Loucy (cell line): Measurements from ENCODE around the gene HSD17B13.

Source experiments
- H2AFZ ChIP-seq: fragments of 200-600 bp; sonication (generic); 2 replicates; pipeline ENCODE4 v1.6.0; 2016; ENCODE audit warnings: antibody characterized with exemption, mild to moderate bottlenecking, low read length, moderate library complexity
- H3F3A ChIP-seq: fragments of 200-600 bp; 2 replicates; pipeline ENCODE4 v1.6.0; 2016; ENCODE audit warnings: antibody characterized with exemption, low read depth, mild to moderate bottlenecking
- H3K27me3 ChIP-seq: fragments of 200-600 bp; sonication (generic); 2 replicates; pipeline ENCODE4 v1.6.1; 2014; ENCODE audit warnings: low read length, mild to moderate bottlenecking; ENCODE audit not compliant: insufficient read depth, poor library complexity, severe bottlenecking
- H3K36me3 ChIP-seq: fragments of 200-600 bp; sonication (generic); 2 replicates; pipeline ENCODE4 v1.6.1; 2016; ENCODE audit warnings: low read length; ENCODE audit not compliant: insufficient read depth
- H3K4me1 ChIP-seq: fragments of 200-600 bp; sonication (generic); 2 replicates; pipeline ENCODE4 v1.5.1; 2014; ENCODE audit warnings: low read length, mild to moderate bottlenecking; ENCODE audit not compliant: insufficient read depth, poor library complexity, severe bottlenecking
- H3K4me2 ChIP-seq: fragments of 200-600 bp; sonication (generic); 2 replicates; pipeline ENCODE4 v1.6.0; 2014; ENCODE audit warnings: antibody characterized with exemption, low read length, low read depth, mild to moderate bottlenecking; ENCODE audit not compliant: poor library complexity, severe bottlenecking
- H3K4me3 ChIP-seq: fragments of 200-600 bp; sonication (generic); 2 replicates; pipeline ENCODE4 v1.5.1; 2014; ENCODE audit warnings: low read length, mild to moderate bottlenecking, mixed read lengths; ENCODE audit not compliant: poor library complexity, severe bottlenecking
- H3K79me2 ChIP-seq: fragments of 200-600 bp; sonication (generic); 2 replicates; pipeline ENCODE4 v1.6.1; 2014; ENCODE audit warnings: low read length; ENCODE audit not compliant: insufficient read depth
- H3K9ac ChIP-seq: fragments of 200-600 bp; sonication (generic); 2 replicates; pipeline ENCODE4 v1.6.0; 2014; ENCODE audit warnings: mild to moderate bottlenecking, low read depth, low read length, moderate library complexity; ENCODE audit not compliant: poor library complexity, severe bottlenecking
- H3K9me2 ChIP-seq: fragments of 200-600 bp; sonication (generic); replicated peaks from 2 replicates; pipeline ENCODE4 v1.6.1; 2016; ENCODE audit warnings: low read depth, low read length, mixed read lengths
- H3K9me3 ChIP-seq: fragments of 200-600 bp; sonication (generic); 2 replicates; pipeline ENCODE4 v1.6.1; 2014; ENCODE audit warnings: mild to moderate bottlenecking, antibody characterized with exemption, low read length, low read depth; ENCODE audit not compliant: insufficient read depth
- H4K20me1 ChIP-seq: fragments of 200-600 bp; sonication (generic); 2 replicates; pipeline ENCODE4 v1.6.0; 2014; ENCODE audit warnings: antibody characterized with exemption, low read length, mild to moderate bottlenecking; ENCODE audit not compliant: insufficient read depth, poor library complexity, severe bottlenecking
- CTCF ChIP-seq: fragments of 200-600 bp; sonication (generic); conservative IDR thresholded peaks from 2 replicates; pipeline ENCODE4 v1.5.1; 2014; ENCODE audit warnings: mild to moderate bottlenecking, antibody characterized with exemption, low read length
- EZH2phosphoT487 ChIP-seq: fragments of 200-600 bp; IDR thresholded peaks from 2 replicates; pipeline ENCODE4 v1.6.1; 2018; ENCODE audit warnings: antibody characterized with exemption, mild to moderate bottlenecking, moderate library complexity, borderline replicate concordance

The HSD17B13 gene

GRCh38 chr4:87322754-87323153 is at the start of gene HSD17B13:
Gene HSD17B13, minus strand, starts transcription at chr4:87322882. Its CDS starts 41 bp downstream, at chr4:87322841.
- TF ChIP-seq EZH2phosphoT487 (no peak), CTCF (no peak)
- H3F3A ChIP-seq: no peaks in the 10 kb centered on the region
- H2AFZ ChIP-seq: no peak within 1 kb of the TSS

DNA sequence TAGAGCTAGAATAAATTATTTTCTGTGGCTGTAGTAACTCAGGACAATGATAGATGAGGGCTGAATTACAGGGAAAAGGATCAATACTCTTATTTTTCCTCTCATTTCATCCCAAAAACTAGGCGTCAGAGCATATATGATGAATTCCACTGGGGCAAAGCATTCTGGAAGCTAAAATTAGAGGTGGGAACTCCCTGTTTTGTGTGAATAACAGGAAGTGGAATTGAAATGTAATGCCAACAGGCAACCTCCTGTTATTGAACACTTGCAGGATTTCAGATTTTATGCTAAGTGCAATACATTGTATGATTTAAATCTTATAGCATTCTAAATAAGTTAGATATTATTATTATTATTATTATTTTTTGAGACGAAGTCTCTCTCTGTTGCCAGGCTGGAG is 47.4 kb upstream of the HSD17B13 start:
- Histone ChIP-seq H4K20me1 (no peaks in the 10 kb centered on the region), H3F3A (no peaks in the 10 kb centered on the region), H3K4me3 (no peak overlapping the region), H3K9me2 (no peaks in the 10 kb centered on the region), H3K9ac (no peak overlapping the region), H3K4me1 (no peaks in the 10 kb centered on the region), H3K36me3 (peaks cover 54% of the 10 kb centered on the region; the same call in 1 of the 2 replicates), H3K9me3 (no peaks in the 10 kb centered on the region), H3K4me2 (no peak overlapping the region), H3K79me2 (no peaks in the 10 kb centered on the region), H2AFZ (no peak overlapping the region), H3K27me3 (no peaks in the 10 kb centered on the region)
- TF ChIP-seq CTCF: no peak
- TF ChIP-seq EZH2phosphoT487: no peak

More at GRCh38 chr4:87322754-87323153, at the start of gene HSD17B13:
- H3K4me1 ChIP-seq: no peaks in the 10 kb centered on the region
- H3K79me2 ChIP-seq: no peaks in the 10 kb centered on the region
- H3K27me3 ChIP-seq: no peaks in the 10 kb centered on the region
- H3K4me2 ChIP-seq: no peak within 1 kb of the TSS
- no peaks in the 10 kb centered on the region for H3K9me2 ChIP-seq
- H3K36me3 ChIP-seq: no peaks in the 10 kb centered on the region
- H3K9ac ChIP-seq: no peak within 1 kb of the TSS
- H4K20me1 ChIP-seq: no peaks in the 10 kb centered on the region
- no peaks in the 10 kb centered on the region for H3K9me3 ChIP-seq
- no peak within 1 kb of the TSS for H3K4me3 ChIP-seq

DNA sequence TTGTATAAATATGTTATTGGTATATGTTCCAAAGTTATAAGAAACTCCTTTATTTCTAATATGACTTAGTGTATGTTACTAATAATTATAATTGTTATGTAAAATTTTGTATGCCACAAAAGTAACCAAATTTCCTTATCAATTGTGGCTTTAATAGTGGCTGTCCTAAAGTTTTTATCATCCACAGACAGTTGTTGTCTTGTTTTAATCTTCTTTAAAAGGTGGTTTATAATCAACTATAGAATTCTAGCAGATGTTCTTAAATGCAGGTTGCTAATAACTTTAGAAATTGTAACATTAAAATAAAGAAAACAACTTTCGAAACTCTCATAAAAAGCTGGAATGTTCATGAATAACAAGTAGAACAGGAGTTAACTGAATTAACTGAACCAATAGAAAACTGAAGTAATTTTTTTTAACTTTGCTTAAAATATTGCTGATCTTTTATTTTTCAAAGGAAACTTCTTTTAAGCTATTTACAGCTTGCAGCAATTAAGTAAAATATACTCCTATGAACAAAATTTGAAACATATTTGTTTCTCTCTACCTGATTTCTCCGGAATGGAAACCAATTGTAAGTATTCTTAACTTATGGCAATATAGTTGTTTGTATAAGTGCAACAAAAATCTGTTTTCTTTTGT is 44.0 kb upstream of the HSD17B13 start:
- Histone ChIP-seq H3K9me3 (no peaks in the 10 kb centered on the region), H3K9ac (no peak overlapping the region), H3K9me2 (no peaks in the 10 kb centered on the region), H3K4me1 (no peaks in the 10 kb centered on the region), H3K79me2 (no peaks in the 10 kb centered on the region), H3K27me3 (no peaks in the 10 kb centered on the region), H4K20me1 (no peaks in the 10 kb centered on the region), H3K4me2 (no peak overlapping the region), H2AFZ (no peak overlapping the region), H3K36me3 (peaks cover 65% of the 10 kb centered on the region), H3F3A (no peaks in the 10 kb centered on the region), H3K4me3 (no peak overlapping the region)
- TF ChIP-seq CTCF: no peak
- no peak for TF ChIP-seq EZH2phosphoT487
